Superior temporal gyrus (tissue), 1 donor: ENCODE results near the gene FAM124B.

Experiments used
- DNase-seq: peaks from one replicate; pipeline ENCODE4 v3.0.0-alpha.2; 2016; ENCODE audit errors: extremely low spot score

Gene FAM124B

GRCh38 chr2:224401641-224402342 lies at the start of gene FAM124B:
TSS of gene FAM124B (minus strand) at chr2:224402107. CDS start at chr2:224401768, 339 bp downstream.
- DNase-seq: no peak

- no peak for DNase-seq
These were observed 47.6 kb upstream of the FAM124B start for GRCh38 chr2:224449212-224450147.

- DNase-seq: no peak
These were observed 46.3 kb upstream of the FAM124B start for GRCh38 chr2:224448236-224448635.

- DNase-seq: no peak
These were observed 42.9 kb upstream of the FAM124B start for GRCh38 chr2:224444783-224445182.

- no peak for DNase-seq
These were observed 42.1 kb upstream of the FAM124B start for GRCh38 chr2:224444021-224444420.

- no peak for DNase-seq
These were observed 40.4 kb upstream of the FAM124B start for GRCh38 chr2:224442071-224442967.

- no peak for DNase-seq
These were observed 39.1 kb upstream of the FAM124B start for GRCh38 chr2:224440988-224441387.

- no peak for DNase-seq
These were observed 36.8 kb upstream of the FAM124B start for GRCh38 chr2:224438726-224439125.

- no peak for DNase-seq
These were observed 34.7 kb upstream of the FAM124B start for GRCh38 chr2:224436634-224437033.

GRCh38 chr2:224434618-224435017 lies 32.7 kb upstream of the FAM124B start:
- no peak for DNase-seq

GRCh38 chr2:224433442-224433841 lies 31.5 kb upstream of the FAM124B start:
- DNase-seq: no peak

GRCh38 chr2:224432003-224432579 lies 30.2 kb upstream of the FAM124B start:
- no peak for DNase-seq

- DNase-seq: no peak
These were observed 27.5 kb upstream of the FAM124B start for GRCh38 chr2:224429441-224429810.

- no peak for DNase-seq
These were observed 27.0 kb upstream of the FAM124B start for GRCh38 chr2:224428787-224429440.

- DNase-seq: no peak
These were observed 25.6 kb upstream of the FAM124B start for GRCh38 chr2:224427471-224427870.

GRCh38 chr2:224426656-224427055 lies 24.7 kb upstream of the FAM124B start:
- DNase-seq: no peak

GRCh38 chr2:224421065-224421464 lies 19.2 kb upstream of the FAM124B start:
- no peak for DNase-seq

- no peak for DNase-seq
These were observed 16.0 kb upstream of the FAM124B start for GRCh38 chr2:224417947-224418346.

- no peak for DNase-seq
These were observed 15.4 kb upstream of the FAM124B start for GRCh38 chr2:224417361-224417729.

- no peak for DNase-seq
These were observed 14.9 kb upstream of the FAM124B start for GRCh38 chr2:224416656-224417360.
